CD4-positive, alpha-beta T cell treated with Interleukin-1 beta for 1 hour (primary cell): ENCODE measurements around the gene CORO1C.
A peak's percentile ranks its signal among the peaks of the same experiment; 100 is the strongest.
"Not testable (repeated sequence)": the region's sequence is repeated elsewhere in the genome, so short reads cannot be mapped to it uniquely, and the experiment has no call there.

Experiments
- DNase-seq, 2 donors: peaks; one replicate each; pipeline ENCODE4 v3.0.0-alpha.2; 2020 to 2022

Gene CORO1C

DNA sequence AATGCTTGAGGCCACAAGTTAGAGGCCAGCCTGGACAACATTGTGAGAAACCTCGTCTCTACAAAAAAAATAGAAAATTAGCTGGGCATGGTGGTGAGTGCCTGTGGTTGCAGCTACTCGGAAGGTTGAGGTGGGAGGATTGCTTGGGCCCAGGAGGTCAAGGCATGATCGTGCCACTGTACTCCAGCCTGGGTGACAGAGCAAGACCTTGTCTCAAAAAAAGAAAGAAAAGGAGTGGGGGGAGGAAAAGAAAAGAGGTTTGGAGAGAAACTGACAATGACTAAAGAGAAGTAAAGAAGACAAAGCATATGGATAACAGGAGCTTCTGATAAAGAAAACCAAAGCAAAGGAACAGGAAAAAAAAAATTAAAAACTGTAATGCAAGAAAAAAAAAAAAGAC is 60.2 kb downstream of the CORO1C start:
- no peak for DNase-seq

DNA sequence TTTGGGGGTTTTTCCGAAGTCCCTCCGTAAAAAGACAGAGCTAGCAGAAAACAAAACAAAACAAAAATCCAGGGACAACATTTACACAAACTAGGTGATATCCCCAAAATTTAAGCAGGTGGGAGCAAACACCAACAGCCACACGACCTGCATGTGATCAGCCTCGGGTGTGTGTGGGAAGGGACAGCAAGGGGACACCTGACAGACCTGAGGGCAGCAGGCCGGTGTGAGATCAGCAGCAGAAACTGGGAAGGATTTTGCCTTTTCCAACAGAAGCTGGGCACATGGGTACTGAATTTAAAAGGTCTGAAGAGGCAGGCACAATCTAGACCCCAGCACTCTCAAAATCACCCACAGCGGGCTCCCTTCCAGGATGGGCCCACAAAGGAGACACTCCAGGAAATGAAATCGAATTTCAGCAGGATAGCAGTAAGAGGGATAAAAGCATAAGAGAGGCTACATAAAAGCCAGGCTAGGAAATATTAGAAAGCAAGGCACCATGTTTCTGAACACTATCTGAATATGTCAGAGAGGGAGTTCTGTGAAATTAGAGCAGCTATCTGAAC is 61.2 kb downstream of the CORO1C start:
- DNase-seq, result no peak

DNA sequence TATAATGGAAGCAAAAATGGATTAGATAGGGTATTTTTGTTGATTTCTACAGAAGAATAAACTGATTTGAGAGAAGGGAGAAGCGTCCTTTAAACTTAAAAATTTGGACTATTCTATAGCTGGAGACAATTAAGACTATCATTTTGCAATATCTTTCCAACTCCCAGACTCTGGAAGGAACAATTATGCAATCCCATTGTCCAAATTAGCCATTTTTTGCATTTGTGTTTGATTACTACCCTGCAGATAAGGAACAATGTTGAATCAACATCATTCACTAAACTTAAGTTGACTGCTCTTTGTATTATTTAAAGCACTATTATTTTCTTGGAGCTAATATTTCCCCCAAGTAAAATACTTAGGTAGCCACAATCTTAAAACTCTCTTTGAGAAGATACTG is 62.8 kb downstream of the CORO1C start:
- DNase-seq, result no peak

DNA sequence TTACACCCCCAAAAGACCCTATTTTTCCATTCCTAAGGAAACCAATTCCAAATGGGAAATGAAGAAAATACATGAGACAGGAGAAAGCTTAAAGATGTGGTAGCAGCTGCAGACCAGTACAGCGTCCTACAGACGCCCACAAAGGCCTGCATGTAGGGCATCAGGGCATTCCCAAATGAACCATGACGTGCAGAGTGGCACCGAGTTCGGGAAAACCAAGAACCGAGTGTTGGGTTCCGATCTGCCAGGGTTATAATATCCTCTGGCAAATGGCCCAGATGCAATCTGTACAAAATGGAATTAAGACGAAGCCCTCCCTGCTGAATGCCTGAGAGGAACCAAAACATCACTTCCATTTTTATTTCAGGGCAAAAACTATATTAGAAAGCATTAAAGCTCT is 63.3 kb downstream of the CORO1C start:
- DNase-seq, result no peak

DNA sequence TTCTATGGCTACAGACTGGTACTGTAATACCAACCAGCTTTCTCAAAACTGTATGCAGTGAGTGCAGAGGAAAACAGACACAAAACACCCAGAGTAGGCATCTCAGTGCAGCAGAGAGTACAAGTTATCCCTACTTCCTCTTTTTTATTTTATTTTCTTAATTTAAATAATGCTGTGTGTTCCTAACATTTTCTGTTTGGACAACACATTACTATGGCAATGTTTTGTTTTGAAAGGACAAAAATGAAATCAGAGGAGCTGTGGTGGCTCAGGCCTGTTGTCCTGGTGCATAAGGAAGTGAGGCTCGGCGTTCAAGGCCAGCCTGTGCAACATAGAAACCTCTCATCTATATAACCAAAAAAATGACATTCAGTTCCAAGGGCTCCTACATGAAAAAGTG is 64.0 kb downstream of the CORO1C start:
- peak in 1 of 2 donors; percentile 57 for DNase-seq

DNA sequence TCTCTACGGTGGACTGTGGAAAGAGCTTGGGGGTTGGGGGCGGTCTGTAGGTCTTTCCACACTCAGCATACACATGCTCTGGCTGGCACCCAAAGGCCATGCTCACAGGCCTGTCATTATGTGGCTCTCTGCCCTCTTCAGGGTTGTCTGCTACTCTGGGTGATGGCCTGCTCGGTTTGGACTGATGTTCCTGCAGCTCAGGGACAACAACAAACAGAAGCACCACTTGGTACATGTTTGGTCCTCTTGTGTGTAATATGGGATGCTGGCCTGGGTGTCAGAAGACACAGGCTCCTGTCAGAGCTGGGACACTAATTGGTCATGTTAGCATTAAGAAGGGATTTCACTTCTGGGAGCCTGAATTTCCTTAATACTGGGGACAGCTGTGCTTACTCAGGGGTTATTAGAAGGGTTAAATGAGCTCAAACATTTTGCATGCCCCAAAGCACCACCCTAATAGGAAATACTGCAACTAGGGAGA is 64.9 kb downstream of the CORO1C start:
- no peak for DNase-seq

DNA sequence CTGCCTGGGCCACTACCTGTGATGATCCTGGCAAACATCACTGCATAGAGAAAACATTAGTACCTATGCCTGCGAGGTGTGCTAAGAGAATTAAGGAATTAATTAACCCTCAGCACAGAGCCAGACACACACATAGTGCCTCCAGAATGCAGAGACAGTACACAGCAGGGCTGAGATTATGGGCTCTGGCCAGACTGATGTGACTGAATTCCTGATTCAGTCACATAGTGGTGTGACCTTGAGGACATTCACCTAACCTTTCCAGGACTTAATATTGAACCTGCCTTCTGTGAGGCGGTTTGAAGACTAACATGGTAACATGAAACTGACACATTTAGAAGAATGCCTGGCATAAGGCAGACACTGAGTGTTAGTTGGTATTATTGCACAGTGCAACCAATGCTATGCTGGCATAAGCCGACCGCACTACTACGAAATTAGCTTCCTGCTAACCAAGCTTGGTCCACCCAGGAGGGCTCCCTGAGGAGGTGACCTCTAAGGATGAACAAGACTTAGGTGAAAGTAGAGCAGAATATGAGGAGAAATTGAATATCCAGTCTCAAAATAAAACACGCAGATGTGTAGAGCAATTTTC is 65.6 kb downstream of the CORO1C start:
- no peak for DNase-seq

DNA sequence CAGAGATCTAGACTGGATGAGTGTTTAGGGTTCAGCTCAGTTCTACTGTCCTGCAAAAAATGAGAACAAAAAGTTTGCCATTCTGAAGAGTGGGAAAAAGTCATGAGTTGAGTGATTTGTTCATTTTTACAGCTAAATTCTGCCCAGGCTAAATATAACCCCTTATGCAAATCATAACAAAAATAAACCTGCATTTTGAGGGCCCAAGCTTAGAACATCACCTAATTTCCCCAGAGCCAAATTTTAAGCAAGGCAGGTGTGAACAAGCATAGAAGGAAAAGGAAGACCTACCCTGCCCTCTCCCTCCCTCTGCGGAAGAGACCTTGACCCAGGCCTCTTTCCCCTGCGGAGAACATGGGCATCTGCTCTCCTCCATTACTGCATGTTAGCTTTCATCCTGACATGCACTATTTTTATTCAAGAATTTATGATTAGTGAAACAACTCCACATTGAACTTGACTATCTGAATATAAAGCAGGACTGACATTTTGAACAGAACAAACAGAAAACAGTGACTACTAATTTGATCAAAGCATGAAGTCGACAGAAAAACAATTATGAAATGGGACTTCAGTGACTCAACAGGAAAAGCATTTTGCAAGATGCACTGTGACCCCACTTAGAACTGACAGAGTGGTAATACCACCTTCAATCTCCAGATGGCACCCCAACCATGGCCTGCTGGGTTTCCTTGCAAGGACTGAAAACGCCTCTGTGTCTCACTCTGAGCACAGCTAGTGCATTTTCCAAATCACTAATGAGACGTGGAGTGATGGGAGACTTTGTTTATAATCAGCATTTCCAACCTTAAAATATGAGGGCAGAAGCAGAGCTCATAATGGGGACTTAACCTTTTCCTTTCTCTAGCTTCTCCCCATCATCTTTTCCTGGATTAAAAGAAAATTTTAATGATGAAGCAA is 66.7 kb downstream of the CORO1C start:
- DNase-seq, result peak; percentile 84 to 87

DNA sequence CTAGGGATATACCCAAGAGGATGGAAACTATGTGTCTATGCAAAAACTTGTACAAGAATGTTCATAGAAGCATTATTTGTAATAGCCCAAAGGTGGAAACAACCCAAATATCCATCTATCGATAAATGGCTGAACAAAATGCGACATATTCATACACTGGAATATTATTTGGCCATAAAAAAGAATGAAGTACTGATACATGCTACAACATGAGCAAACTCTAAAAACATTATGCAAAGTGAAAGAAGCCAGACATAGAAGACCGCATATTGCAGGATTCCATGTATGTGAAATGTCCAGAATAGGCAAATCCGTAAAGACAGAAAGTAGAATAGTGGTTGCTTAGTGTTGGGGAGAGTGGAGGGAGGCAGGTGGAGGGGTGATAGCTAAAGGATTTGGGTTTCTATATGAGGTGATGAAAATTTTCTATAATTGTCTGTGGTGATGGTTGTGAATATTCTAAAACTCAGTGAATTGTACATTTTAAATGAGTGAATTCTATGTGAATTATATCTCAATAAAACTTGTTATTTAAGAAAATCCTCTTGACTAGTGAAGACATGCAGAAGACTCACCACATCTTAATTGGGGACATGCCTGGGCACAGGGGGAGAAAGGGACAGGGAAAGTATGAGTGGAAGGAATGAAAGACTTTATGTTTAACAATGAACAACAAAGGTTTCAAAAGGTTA is 67.8 kb downstream of the CORO1C start:
- no peak for DNase-seq

DNA sequence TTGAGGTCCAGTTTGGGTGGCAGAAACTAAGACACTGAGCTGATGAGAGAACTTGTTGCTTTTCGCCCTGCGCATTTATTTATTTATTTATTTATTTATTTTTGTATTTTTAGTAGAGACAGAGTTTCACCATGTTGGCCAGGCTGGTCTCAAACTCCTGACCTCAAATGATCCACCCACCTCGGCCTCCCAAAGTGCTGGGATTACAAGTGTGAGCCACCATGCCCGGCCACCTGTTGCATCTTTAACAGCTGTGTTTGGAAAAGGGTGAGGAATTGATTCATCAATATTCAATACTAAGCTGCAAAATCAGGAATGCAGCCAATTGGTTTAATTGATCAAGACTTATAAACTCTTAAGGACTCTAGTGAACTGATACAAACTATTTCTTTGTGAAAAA is 73.2 kb downstream of the CORO1C start:
- not testable (repeated sequence) for DNase-seq

DNA sequence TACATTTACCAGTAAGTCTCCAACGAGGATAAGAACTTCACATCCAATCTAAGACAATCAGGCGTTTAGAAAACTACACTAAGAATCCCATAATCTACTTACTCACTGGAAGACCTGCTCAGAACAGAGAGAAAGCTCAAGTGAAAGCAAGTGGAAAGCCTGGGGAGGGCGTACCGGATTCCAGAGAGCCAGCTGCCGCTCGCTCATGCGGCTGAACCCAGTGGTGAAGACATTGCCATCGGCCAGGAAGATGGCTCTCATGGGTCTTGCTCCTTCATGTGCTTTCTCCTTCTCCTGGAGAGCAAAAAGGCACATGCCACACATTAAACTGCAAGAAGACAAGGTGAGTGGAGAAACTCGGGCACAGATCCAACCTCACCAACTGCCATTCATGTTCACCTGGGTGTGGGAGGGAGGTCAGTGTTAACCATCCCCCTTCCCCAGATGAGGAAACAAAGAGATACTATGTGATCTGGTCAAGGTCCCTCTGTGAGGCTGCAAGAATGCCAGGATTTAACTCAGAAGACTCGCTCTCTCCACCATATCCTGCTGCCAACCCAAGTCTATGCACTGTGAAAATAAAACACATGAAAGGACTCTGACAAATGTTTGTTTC is 74.1 kb downstream of the CORO1C start:
- DNase-seq, result no peak

DNA sequence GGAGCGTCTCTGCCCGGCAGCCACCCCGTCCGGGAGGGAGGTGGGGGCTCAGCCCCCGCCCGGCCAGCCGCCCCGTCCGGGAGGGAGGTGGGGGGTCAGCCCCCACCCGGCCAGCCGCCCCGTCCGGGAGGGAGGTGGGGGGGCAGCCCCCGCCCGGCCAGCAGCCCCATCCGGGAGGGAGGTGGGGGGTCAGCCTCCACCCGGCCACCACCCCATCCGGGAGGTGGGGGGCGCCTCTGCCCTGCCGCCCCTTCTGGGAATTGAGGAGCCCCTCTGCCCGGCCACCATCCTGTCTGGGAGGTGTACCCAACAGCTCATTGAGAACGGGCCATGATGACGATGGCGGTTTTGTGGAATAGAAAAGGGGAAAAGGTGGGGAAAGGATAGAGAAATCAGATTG is 75.1 kb downstream of the CORO1C start:
- DNase-seq, result not testable (repeated sequence)

DNA sequence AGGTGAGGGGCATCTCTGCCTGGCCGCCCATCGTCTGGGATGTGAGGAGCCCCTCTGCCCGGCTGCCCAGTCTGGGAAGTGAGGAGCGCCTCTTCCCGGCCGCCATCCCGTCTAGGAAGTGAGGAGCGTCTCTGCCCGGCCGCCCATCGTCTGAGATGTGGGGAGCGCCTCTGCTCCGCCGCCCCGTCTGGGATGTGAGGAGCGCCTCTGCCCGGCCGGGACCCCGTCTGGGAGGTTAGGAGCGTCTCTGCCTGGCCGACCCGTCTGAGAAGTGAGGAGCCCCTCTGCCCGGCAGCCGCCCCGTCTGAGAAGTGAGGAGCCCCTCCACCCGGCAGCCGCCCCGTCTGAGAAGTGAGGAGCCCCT is 75.5 kb downstream of the CORO1C start:
- DNase-seq, result not testable (repeated sequence)

DNA sequence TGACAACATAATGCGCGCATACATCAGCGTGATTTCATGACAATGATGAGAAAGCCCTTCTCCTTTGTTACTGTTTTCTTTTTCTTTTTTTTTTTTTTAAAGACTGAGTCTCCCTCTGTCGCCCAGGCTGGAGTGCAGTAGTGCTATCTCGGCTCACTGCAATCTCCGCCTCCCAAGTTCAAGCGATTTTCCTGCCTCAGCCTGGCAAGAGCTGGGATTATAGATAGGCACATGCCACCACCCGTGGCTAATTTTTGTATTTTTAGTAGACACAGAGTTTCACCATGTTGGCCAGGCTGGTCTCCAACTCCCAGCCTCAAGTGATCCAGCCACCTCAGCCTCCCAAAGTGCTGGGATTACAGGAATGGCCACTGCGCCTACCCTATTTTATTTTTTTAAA is 76.7 kb downstream of the CORO1C start:
- DNase-seq, result not testable (repeated sequence)

DNA sequence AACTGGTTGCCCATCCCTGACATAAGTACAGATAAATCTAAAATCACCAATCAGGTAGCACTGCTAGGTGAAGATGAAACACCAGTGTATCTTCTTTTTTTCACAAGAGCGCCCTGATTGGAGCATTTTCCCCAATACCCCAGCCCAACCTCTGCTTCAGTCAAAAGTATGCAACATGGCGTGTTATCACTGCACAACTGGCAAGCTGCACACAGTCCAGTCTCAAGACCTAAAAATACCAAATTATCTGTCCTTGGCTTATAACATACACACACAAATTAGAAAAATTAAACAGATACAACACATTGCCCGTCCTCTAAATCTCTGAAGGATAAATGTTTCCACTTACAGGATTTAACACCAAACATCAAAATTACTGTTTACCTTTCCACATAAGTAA is 77.4 kb downstream of the CORO1C start:
- DNase-seq, result no peak

DNA sequence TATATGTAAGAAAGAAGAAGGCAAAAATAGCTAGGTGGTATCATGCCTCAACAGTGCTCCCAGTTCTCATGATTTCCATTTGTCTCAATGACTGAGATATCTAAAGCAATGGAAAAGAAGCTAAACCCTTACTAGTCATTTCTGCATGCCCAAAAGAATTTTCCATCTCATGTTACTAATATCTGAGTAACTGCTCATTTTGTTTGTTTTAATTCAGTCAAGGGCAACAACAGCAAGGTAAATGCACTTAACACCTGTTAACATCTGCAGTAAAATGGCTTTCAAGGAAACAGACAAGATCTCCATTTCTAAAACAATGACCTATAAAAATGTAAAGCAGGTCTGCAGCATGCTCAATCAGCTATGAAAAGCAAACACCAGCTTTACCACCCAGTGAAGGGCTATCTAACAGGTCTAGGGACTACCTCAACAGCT is 78.2 kb downstream of the CORO1C start:
- no peak for DNase-seq

DNA sequence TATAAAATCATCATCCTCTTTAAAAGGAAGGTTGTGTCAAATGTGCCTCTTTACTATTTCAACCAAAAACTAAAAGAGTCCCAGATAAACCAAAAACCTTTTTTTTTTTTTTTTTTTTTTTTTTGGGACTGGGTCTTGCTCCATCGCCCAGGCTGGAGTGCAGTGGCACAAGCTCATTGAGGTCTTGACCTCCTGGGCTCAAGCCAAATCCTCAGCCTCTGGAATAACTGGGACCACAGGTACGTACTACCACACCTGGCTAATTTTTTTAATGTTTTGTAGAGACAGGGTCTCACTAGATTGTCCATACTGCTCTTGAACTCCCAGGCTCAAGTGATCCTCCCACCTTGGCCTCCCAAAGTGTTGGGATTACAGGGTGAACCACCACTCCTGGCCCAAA is 81.2 kb downstream of the CORO1C start:
- no peak for DNase-seq

DNA sequence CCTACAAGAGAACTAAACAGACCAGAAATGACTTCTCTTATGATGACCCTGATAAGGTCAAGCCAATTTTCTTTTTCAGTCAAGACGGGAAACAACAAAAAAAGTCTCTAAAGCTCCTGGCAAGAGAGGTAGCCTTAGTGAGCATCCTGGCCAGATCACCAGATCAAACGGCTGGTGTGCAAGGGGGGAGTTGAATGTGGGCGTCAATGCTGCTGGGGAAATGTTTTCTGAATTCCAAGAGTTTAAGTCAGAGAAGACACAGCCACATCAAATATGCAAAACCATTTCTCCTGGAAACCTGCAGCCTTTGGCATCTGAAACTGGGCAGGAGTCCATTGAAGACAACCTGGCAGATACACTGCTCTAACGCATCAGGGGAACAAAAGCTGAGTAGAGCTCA is 81.6 kb downstream of the CORO1C start:
- no peak for DNase-seq

DNA sequence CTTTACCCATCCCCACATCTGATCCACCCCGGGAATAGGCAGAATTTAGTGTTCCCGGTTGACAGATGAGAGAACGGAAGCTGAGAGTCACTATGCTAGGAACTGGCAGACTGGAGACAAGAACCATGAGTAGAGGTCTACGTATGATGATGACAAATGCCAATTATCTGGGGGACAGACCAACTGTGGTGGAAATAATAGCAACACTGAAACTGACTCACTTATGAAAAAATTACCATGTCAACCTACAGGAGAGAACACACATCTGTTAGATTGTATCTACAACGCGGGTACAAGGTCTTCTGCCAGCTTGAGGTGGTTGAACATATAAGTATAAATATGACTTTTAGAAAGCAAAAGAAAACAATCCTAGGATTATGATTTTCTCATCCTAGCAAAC is 82.2 kb downstream of the CORO1C start:
- no peak for DNase-seq

DNA sequence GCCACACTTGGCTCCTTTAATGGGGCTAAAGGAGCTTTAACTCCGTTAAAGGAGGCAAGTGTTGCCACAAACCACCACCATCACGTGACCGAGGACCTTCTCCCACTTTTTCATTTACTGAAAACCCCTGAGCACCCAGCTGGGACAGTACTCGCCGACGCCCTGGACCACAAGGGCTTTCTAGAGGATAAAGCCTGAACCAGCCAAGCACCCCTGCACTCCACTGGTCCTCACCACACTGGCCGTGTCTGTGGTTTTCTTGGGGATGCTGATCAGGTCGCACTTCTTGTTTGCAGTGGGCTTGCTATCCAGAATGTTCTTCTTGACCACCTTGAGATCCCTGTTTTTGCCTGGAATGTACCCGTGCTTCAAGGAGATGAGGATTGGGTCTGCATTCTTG is 82.9 kb downstream of the CORO1C start:
- no peak for DNase-seq

DNA sequence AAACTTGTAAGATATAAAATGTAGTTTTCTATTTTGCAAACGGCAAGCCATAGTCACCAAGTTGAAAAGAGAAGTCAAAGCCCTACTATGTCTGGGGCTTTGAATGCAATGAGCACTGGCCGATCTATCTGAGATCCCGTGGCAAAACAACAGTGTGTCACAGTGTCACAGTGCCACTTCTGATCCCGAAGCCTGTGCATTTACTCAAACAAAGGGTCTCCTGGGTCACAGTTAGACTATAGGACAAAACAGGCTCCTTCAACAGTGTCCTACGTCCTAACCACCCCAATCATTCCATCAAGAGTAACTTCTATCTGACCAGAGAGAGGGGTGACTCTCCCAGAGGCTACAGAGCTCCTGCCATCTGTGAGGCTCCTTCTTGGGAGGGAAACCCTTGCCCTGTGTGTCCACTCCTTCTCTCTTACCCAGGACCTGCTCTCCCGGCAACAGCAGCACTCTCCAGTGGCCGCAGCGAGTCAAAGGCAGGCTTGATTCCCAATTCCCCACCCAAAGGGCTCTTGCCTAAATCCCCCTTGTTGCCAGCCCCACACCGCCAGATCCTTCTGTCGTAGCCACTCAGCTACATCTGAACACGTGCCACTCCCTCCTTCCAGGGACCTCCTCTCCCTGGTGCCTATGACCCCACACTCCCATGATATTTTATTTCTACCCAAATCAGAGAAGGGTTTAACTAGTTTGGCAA is 83.6 kb downstream of the CORO1C start:
- DNase-seq, result no peak
